OCI-LY3 (cell line): ENCODE results near the gene TECTA.

ENCODE experiments used
- H2AFZ ChIP-seq: fragments of 200-600, 300-600 bp; shearing (Covaris generic); 2 replicates; pipeline ENCODE4 v1.6.0; 2014; ENCODE audit warnings: antibody characterized with exemption, low read depth, low read length
- H3K27ac ChIP-seq: fragments of 200-600, 300-600 bp; sonication (generic); 2 replicates; pipeline ENCODE4 v1.5.1; 2014; ENCODE audit warnings: mild to moderate bottlenecking, low read length, moderate library complexity, mixed read lengths
- H3K27me3 ChIP-seq: fragments of 200-600, 300-600 bp; sonication (generic); 2 replicates; pipeline ENCODE4 v1.6.1; 2014; ENCODE audit warnings: low read depth, low read length, mixed read lengths
- H3K36me3 ChIP-seq: fragments of 200-600, 300-600 bp; sonication (generic); replicated peaks from 2 replicates; pipeline ENCODE3; 2014; ENCODE audit warnings: low read depth, low read length, mixed read lengths
- H3K4me1 ChIP-seq: fragments of 300-600, 200-600 bp; sonication (generic); 2 replicates; pipeline ENCODE4 v1.6.1; 2014; ENCODE audit warnings: low read length, mixed read lengths
- H3K4me2 ChIP-seq: fragments of 200-600, 300-600 bp; sonication (generic); 2 replicates; pipeline ENCODE4 v1.6.1; 2014; ENCODE audit warnings: low read length, mixed read lengths
- H3K4me3 ChIP-seq: fragments of 300-600, 200-600 bp; sonication (generic); 2 replicates; pipeline ENCODE4 v1.5.1; 2014; ENCODE audit warnings: antibody characterized with exemption, mild to moderate bottlenecking, low read length, moderate library complexity
- H3K79me2 ChIP-seq: fragments of 300-600, 200-600 bp; shearing (Covaris generic); 2 replicates; pipeline ENCODE4 v1.6.1; 2014; ENCODE audit warnings: mild to moderate bottlenecking, low read length, mixed read lengths
- H3K9ac ChIP-seq: fragments of 300-600, 200-600 bp; shearing (Covaris generic); 2 replicates; pipeline ENCODE4 v1.6.0; 2014; ENCODE audit warnings: mild to moderate bottlenecking, low read length, moderate library complexity
- H3K9me3 ChIP-seq: fragments of 200-600, 300-600 bp; shearing (Covaris generic); 2 replicates; pipeline ENCODE4 v1.6.1; 2014; ENCODE audit warnings: low read length, mixed read lengths; ENCODE audit not compliant: insufficient read depth
- H4K20me1 ChIP-seq: fragments of 200-600, 300-600 bp; sonication (generic); 2 replicates; pipeline ENCODE4 v1.6.1; 2016; ENCODE audit warnings: low read length, mixed read lengths; ENCODE audit not compliant: insufficient read depth
- EZH2phosphoT487 ChIP-seq: fragments of 200-600 bp; shearing (Covaris generic); IDR thresholded peaks from 2 replicates; pipeline ENCODE4 v1.6.1; 2018; ENCODE audit warnings: antibody characterized with exemption, mixed run types, low read depth
- TF ChIP-seq, protein P1 (sequence below): fragments of 200-600, 300-600 bp; sonication (generic); IDR thresholded peaks from 2 replicates; pipeline ENCODE4 v1.5.1; 2014; ENCODE audit warnings: antibody characterized with exemption, low read length, low read depth

TECTA gene

DNA sequence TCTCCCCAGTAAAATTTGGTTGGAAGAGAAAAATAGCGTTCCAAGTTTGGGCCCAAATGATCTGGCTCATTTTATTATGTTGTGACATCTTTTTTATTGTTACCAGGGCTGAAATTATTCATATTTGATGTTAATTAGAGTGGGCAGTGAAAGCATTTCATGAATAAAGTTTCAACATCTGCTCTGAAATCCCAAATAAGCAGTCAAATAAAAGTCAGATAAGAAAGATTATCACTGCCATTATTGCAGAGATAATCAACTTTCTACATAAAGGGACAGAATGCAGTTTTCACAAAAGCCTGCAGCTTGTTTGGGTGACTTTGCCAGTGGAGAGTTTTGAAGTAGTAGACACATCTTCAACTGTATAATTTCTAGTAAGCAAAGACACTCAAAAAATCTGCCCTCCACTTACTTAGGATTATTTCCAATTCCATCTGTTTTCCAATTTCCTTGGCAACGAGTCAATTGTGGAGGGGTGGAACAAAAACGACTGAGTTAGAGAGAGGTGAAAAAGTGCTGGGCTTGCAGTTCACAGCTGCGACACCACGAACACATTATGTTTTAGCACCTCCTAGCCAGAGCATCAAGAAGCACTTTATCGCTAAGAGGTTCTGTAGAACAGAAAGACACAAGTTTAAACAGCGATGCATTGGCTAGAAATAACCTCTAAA is 9.0 kb downstream of the TECTA start:
- no peak for TF ChIP-seq EZH2phosphoT487
- TF ChIP-seq, protein P1, sequence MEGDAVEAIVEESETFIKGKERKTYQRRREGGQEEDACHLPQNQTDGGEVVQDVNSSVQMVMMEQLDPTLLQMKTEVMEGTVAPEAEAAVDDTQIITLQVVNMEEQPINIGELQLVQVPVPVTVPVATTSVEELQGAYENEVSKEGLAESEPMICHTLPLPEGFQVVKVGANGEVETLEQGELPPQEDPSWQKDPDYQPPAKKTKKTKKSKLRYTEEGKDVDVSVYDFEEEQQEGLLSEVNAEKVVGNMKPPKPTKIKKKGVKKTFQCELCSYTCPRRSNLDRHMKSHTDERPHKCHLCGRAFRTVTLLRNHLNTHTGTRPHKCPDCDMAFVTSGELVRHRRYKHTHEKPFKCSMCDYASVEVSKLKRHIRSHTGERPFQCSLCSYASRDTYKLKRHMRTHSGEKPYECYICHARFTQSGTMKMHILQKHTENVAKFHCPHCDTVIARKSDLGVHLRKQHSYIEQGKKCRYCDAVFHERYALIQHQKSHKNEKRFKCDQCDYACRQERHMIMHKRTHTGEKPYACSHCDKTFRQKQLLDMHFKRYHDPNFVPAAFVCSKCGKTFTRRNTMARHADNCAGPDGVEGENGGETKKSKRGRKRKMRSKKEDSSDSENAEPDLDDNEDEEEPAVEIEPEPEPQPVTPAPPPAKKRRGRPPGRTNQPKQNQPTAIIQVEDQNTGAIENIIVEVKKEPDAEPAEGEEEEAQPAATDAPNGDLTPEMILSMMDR, result no peak
- no peaks in the 10 kb centered on the region for H3K79me2 ChIP-seq
- H4K20me1 ChIP-seq, result no peaks in the 10 kb centered on the region
- no peak overlapping the region for H2AFZ ChIP-seq
- no peak overlapping the region for H3K4me3 ChIP-seq
- no peak overlapping the region for H3K27ac ChIP-seq
- H3K36me3 ChIP-seq, result no peaks in the 10 kb centered on the region
- H3K9me3 ChIP-seq, result no peaks in the 10 kb centered on the region
- H3K27me3 ChIP-seq, result peaks cover 20% of the 10 kb centered on the region; the same call in 1 of the 2 replicates
- H3K9ac ChIP-seq, result no peak overlapping the region
- no peak overlapping the region for H3K4me2 ChIP-seq
- H3K4me1 ChIP-seq, result peaks cover 4% of the 10 kb centered on the region

DNA sequence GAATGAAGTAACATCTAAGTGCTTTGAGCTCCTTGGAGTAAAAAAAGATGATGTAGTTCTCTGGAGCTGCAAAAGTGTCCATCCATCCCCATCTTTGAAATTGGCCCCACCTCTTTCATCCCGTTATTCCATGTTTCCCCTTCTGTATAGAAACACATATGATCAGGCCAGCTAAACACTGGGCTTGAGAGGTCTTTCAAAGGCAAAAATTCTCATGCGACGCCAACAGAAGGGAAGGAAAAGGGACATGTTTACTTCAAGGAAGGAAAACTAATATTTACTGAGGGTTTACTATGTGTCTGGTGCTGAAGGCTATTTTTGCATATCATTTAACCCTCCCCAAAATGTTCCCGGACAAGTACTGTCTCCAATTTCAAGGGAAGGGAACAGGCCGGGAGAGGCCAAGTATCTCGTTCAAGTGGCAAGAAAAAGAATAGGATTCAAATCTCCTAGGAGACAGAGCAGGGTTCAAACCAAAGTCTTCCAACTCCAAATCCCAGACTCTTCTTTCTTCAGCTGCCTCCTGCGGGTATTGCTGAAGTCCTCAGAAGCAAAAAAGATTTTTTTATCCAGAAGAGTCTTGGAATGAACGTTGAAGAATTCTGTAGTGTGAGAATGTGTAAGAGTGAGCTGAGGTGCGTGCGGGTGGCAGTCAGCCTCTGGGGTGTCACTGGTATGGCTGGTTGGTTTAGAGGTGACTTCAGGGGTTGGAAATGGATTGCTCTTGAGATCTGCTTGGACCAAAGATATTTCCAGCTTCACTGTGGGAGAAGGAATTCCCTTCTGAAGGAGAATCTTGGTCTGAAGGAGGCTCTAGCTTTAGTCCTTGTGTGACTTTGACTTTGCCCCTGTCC is 10.1 kb downstream of the TECTA start:
- H3K9ac ChIP-seq, result no peak overlapping the region
- TF ChIP-seq, protein P1, result no peak
- TF ChIP-seq EZH2phosphoT487, result no peak
- H3K27me3 ChIP-seq, result peaks cover 22% of the 10 kb centered on the region; the same call in 1 of the 2 replicates
- H3K9me3 ChIP-seq, result no peaks in the 10 kb centered on the region
- no peaks in the 10 kb centered on the region for H4K20me1 ChIP-seq
- H2AFZ ChIP-seq, result no peak overlapping the region
- peaks cover 4% of the 10 kb centered on the region for H3K4me1 ChIP-seq
- H3K27ac ChIP-seq, result no peak overlapping the region
- H3K4me2 ChIP-seq, result no peak overlapping the region
- H3K36me3 ChIP-seq, result no peaks in the 10 kb centered on the region
- no peak overlapping the region for H3K4me3 ChIP-seq
- H3K79me2 ChIP-seq, result no peaks in the 10 kb centered on the region

DNA sequence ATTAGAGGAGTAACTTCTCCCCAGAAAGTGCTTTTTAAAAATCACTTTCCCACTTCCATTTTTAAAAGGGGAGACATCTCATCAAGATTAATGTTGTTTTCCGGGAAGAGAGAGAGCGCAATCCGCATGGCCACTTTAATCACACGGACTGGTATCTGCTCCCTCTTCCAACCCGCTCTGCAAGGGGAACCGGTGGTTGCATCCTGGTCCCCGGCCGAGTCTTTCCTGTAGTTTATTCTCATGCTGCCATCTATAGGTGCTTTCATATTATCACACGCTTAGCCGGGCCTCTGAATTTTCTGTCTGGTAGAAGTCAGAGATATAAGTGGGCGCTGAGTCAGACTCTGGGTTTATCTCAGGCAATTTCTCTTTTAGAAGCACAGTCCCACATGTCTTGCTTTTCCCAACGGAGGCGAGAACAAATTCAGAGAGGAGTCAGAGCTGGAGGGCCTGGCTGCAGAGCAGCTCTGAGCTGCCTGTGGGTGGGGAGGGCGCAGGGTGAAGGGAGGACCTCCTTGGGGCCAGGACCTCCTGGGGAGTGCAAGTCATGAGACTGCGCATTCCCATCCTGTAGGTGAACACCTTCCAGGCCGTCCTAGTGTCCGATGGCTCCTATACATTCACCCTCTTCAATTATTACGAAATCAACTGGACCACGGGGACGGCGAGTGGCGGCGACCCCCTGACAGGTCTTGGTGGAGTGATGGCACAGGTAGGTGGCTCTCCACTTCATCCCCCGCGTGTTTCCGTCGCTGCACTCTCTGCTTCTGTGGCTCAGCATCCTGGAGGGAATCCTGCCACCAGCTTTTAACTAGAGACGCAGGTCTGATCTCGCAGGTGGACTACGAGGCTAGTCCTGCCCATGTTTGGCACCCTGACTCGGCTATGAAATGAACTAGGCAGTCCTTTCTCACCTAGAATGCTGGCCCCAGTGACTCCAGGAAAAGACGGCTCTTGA is 11.7 kb downstream of the TECTA start:
- Histone ChIP-seq H3K4me2 (peak overlapping the region; percentile 52), H2AFZ (no peak overlapping the region), H3K27ac (no peak overlapping the region), H3K79me2 (no peaks in the 10 kb centered on the region), H3K36me3 (no peaks in the 10 kb centered on the region), H3K27me3 (peaks cover 22% of the 10 kb centered on the region), H3K9ac (no peak overlapping the region), H4K20me1 (no peaks in the 10 kb centered on the region), H3K9me3 (no peaks in the 10 kb centered on the region), H3K4me3 (peak overlapping the region; percentile 30), H3K4me1 (peaks cover 4% of the 10 kb centered on the region)
- TF ChIP-seq EZH2phosphoT487, result no peak
- TF ChIP-seq, protein P1, result peak; percentile 80
